Tibial nerve (tissue), 4 donors: ENCODE measurements around the gene SHOX. TPM values are rescaled to one million over a fixed set of nuclear protein-coding genes. Genes with fewer than 3 reads are reported as not detected.

Source experiments
- DNase-seq, 2 donors: peaks; one replicate each; pipeline ENCODE4 v3.0.0-alpha.2; 2019; ENCODE audit warnings: low spot score in 2 of 2
- H3K27ac ChIP-seq, 4 donors: fragments of 200-600 bp; sonication (generic) in 3 of 4; one replicate each; pipeline ENCODE4 v1.5.1; 2017 to 2019; ENCODE audit warnings: mild to moderate bottlenecking in 1 of 4
- H3K27me3 ChIP-seq, 2 donors: fragments of 200-600 bp; sonication (generic) in 1 of 2; one replicate each; pipeline versions ENCODE4 v1.5.1 to v1.6.0; 2017 to 2019
- H3K36me3 ChIP-seq, 3 donors: fragments of 200-600 bp; sonication (generic); one replicate each; pipeline ENCODE4 v1.5.1; 2018 to 2019
- H3K4me1 ChIP-seq, 4 donors: fragments of 200-600 bp; sonication (generic) in 3 of 4; one replicate each; pipeline ENCODE4 v1.5.1; 2017 to 2019
- H3K4me3 ChIP-seq, 4 donors: fragments of 200-600 bp; sonication (generic) in 3 of 4; one replicate each; pipeline ENCODE4 v1.5.1; 2017 to 2019; ENCODE audit warnings: mild to moderate bottlenecking in 1 of 4, moderate library complexity in 1 of 4
- H3K9me3 ChIP-seq, 4 donors: fragments of 200-600 bp; sonication (generic) in 3 of 4; one replicate each; pipeline ENCODE4 v1.5.1; 2017 to 2019
- CTCF ChIP-seq, 5 experiments: fragments of 200-600 bp in 3 of 5; fragments of 450-650 bp in 2 of 5; sonication (generic) in 3 of 5; IDR thresholded peaks; one replicate each; pipeline ENCODE4 v1.5.1; 2016 to 2019; ENCODE audit warnings: antibody characterized with exemption in 5 of 5, mild to moderate bottlenecking in 3 of 5, moderate library complexity in 2 of 5
- EP300 ChIP-seq, 2 donors: sonication (generic); formaldehyde crosslinking; IDR thresholded peaks; one replicate each; pipeline ENCODE4 v1.6.1; 2017; ENCODE audit warnings: antibody characterized with exemption in 2 of 2, mild to moderate bottlenecking in 1 of 2
- POLR2A ChIP-seq, 2 donors: fragments of 450-650 bp; IDR thresholded peaks; one replicate each; pipeline ENCODE4 v1.6.1; 2017; ENCODE audit warnings: antibody characterized with exemption in 2 of 2, mild to moderate bottlenecking in 2 of 2, moderate library complexity in 2 of 2
- WGBS, 2 donors: methylation state at CpG; one replicate each; pipeline ENCODE4 v1.1.5; 2018; 5-methylcytosine and 5-hydroxymethylcytosine counted together
- total RNA-seq, 4 donors: library from RNA; depleted of rRNA; stranded (reverse); fragments of >200 nt; gene quantifications; one replicate each; pipeline ENCODE4 v1.1.0, GENCODE V29; 2016

Gene SHOX
- total RNA-seq, 4 donors from 2014 or later, result 0.60 to 1.8 TPM; not detected in 2

GRCh38 chrX:663841-664240 is 33.2 kb downstream of the SHOX start:
- Histone ChIP-seq H3K27me3 (no peaks in the 10 kb centered on the region), H3K9me3 (peaks cover 0 to 6% (median 0%) of the 10 kb centered on the region in 4 donors), H3K27ac (no peak overlapping the region), H3K4me3 (no peak overlapping the region), H3K4me1 (peaks cover 0 to 13% (median 0%) of the 10 kb centered on the region in 4 donors), H3K36me3 (no peaks in the 10 kb centered on the region)
- no peak for DNase-seq
- 90 to 91% methylated on average over 18 of the region's 18 CpGs for WGBS, 2 donors
- TF ChIP-seq EP300 (IDR thresholded peaks at IDR 0.05) (no peak), POLR2A (IDR thresholded peaks at IDR 0.05) (no peak)

GRCh38 chrX:666762-667720 is 36.5 kb downstream of the SHOX start:
- WGBS, 2 donors, result 29 to 30% methylated on average over 27 of the region's 27 CpGs
- Histone ChIP-seq H3K36me3 (no peaks in the 10 kb centered on the region), H3K27me3 (no peaks in the 10 kb centered on the region), H3K4me1 (peaks cover 0 to 13% (median 0%) of the 10 kb centered on the region in 4 donors), H3K27ac (peak overlapping the region in 2 of 4 donors; percentile 43 to 55), H3K9me3 (peaks cover 0 to 9% (median 0%) of the 10 kb centered on the region in 4 donors), H3K4me3 (peak overlapping the region in 1 of 4 donors; percentile 23)
- no peak for DNase-seq
- TF ChIP-seq CTCF (IDR thresholded peaks at IDR 0.05), result no peak
- peak in 1 of 2 donors; percentile 66 for TF ChIP-seq EP300 (IDR thresholded peaks at IDR 0.05)

GRCh38 chrX:670645-671044 is 40.1 kb downstream of the SHOX start:
- peaks cover 0 to 22% (median 0%) of the 10 kb centered on the region in 4 donors for H3K9me3 ChIP-seq
- H3K4me3 ChIP-seq, result no peak overlapping the region
- DNase-seq, result no peak
- no peaks in the 10 kb centered on the region for H3K27me3 ChIP-seq
- WGBS, 2 donors, result 7 to 8% methylated on average over 13 of the region's 13 CpGs
- H3K4me1 ChIP-seq, result peaks cover 0 to 13% (median 0%) of the 10 kb centered on the region in 4 donors
- no peaks in the 10 kb centered on the region for H3K36me3 ChIP-seq
- no peak overlapping the region for H3K27ac ChIP-seq
- TF ChIP-seq EP300 (IDR thresholded peaks at IDR 0.05), result no peak
- no peak for TF ChIP-seq POLR2A (IDR thresholded peaks at IDR 0.05)
- no peak for TF ChIP-seq CTCF (IDR thresholded peaks at IDR 0.05)

GRCh38 chrX:672931-673330 is 42.3 kb downstream of the SHOX start:
- no peaks in the 10 kb centered on the region for H3K36me3 ChIP-seq
- H3K9me3 ChIP-seq, result peaks cover 0 to 16% (median 0%) of the 10 kb centered on the region in 4 donors
- no peak overlapping the region for H3K4me3 ChIP-seq
- H3K4me1 ChIP-seq, result no peaks in the 10 kb centered on the region
- no peaks in the 10 kb centered on the region for H3K27me3 ChIP-seq
- no peak for DNase-seq
- WGBS, 2 donors, result 83 to 96% methylated on average over 7 of the region's 7 CpGs
- no peak overlapping the region for H3K27ac ChIP-seq
- no peak for TF ChIP-seq EP300 (IDR thresholded peaks at IDR 0.05)
- no peak for TF ChIP-seq CTCF (IDR thresholded peaks at IDR 0.05)
- no peak for TF ChIP-seq POLR2A (IDR thresholded peaks at IDR 0.05)

GRCh38 chrX:675279-675954 is 44.8 kb downstream of the SHOX start:
- Histone ChIP-seq H3K36me3 (no peaks in the 10 kb centered on the region), H3K4me3 (no peak overlapping the region), H3K4me1 (no peaks in the 10 kb centered on the region), H3K9me3 (peaks cover 0 to 13% (median 0%) of the 10 kb centered on the region in 4 donors), H3K27me3 (no peaks in the 10 kb centered on the region), H3K27ac (no peak overlapping the region)
- no peak for DNase-seq
- 42 to 43% methylated on average over 7 of the region's 7 CpGs for WGBS, 2 donors
- TF ChIP-seq CTCF (IDR thresholded peaks at IDR 0.05), result no peak
- TF ChIP-seq POLR2A (IDR thresholded peaks at IDR 0.05), result no peak
- TF ChIP-seq EP300 (IDR thresholded peaks at IDR 0.05), result no peak
